ENCODE measurements around the gene NHERF1. TPM values are rescaled to one million over a fixed set of nuclear protein-coding genes. Genes with fewer than 3 reads are reported as not detected.
A peak's percentile ranks its signal among the peaks of the same experiment; 100 is the strongest.

The NHERF1 gene
- total and polyA plus RNA-seq, 2 donors (not counting 3 experiments of a cell fraction or from before 2014, with no cell fraction given) = 24.4 to 26.9 TPM

- Histone ChIP-seq H3K9ac (replicated peaks; ENCODE audit: extremely low read depth, insufficient read depth, low read length) (no peak overlapping the region), H3K9me1 (replicated peaks; ENCODE audit: control insufficient read depth, extremely low read depth, insufficient read depth, low read length) (no peaks in the 10 kb centered on the region), H3K4me1 (ENCODE audit: control insufficient read depth, extremely low read depth, insufficient read depth, low read length) (no peaks in the 10 kb centered on the region), H3K4me2 (ENCODE audit: insufficient read depth, low read length) (no peak overlapping the region), H3K27me3 (ENCODE audit: control insufficient read depth in 2 of 2, insufficient read depth in 2 of 2, low read length in 2 of 2) (no peaks in the 10 kb centered on the region), H3K9me3 (replicated peaks; ENCODE audit: control insufficient read depth, insufficient read depth, low read length) (no peaks in the 10 kb centered on the region), H3K4me3 (replicated peaks in 1 of 3; ENCODE audit: insufficient read depth in 1 of 3, low read depth in 1 of 3, low read length in 3 of 3) (no peak overlapping the region), H4K20me1 (replicated peaks; ENCODE audit: control insufficient read depth, extremely low read depth, insufficient read depth, low read length) (no peaks in the 10 kb centered on the region), H3K27ac (ENCODE audit: insufficient read depth, low read depth, low read length) (no peak overlapping the region), H2AFZ (ENCODE audit: low read depth, low read length) (no peak overlapping the region), H3K36me3 (ENCODE audit: control insufficient read depth in 2 of 2, extremely low read depth in 1 of 2, insufficient read depth in 2 of 2, low read length in 2 of 2) (peaks cover 3 to 29% of the 10 kb centered on the region in 2 experiments), H3K79me2 (ENCODE audit: control insufficient read depth, insufficient read depth, low read length) (no peaks in the 10 kb centered on the region)
- BruUV-seq (replicated peaks) = no TSS peak
- no peak for FAIRE-seq
- TF ChIP-seq POLR2AphosphoS5 (IDR thresholded peaks at IDR 0.05; ENCODE audit: insufficient read depth, low read depth, low read length) (peak; percentile 12), MYC (IDR thresholded peaks at IDR 0.05; ENCODE audit: low read depth, low read length) (no peak), FOS (IDR thresholded peaks at IDR 0.05; ENCODE audit: borderline replicate concordance, insufficient read depth, low read length) (no peak), POLR2A (IDR thresholded peaks at IDR 0.05; ENCODE audit: low read depth, low read length) (peak; percentile 24), CTCF (IDR thresholded peaks at IDR 0.05; ENCODE audit: extremely low read depth in 1 of 2, insufficient read depth in 1 of 2, low read depth in 1 of 2, low read length in 2 of 2) (no peak)
- dilution Hi-C loops (cut with MboI; ENCODE audit: extremely low pct_ligation_motif_present, low sequenced_read_pairs) (no loop called here), intact Hi-C loops (cut with micrococcal nuclease) (no loop called here)
- ChIA-PET POLR2A (no interaction called here), CTCF (no interaction called here)
- DNase-seq (ENCODE audit: low read depth, low spot score) = no peak
These were observed 19.8 kb downstream of the NHERF1 start for GRCh38 chr17:74768069-74768762.

- Histone ChIP-seq H3K9me3 (replicated peaks; ENCODE audit: control insufficient read depth, insufficient read depth, low read length) (no peaks in the 10 kb centered on the region), H3K4me1 (ENCODE audit: control insufficient read depth, extremely low read depth, insufficient read depth, low read length) (no peaks in the 10 kb centered on the region), H3K9me1 (replicated peaks; ENCODE audit: control insufficient read depth, extremely low read depth, insufficient read depth, low read length) (no peaks in the 10 kb centered on the region), H3K27ac (ENCODE audit: insufficient read depth, low read depth, low read length) (no peak overlapping the region), H3K27me3 (ENCODE audit: control insufficient read depth in 2 of 2, insufficient read depth in 2 of 2, low read length in 2 of 2) (no peaks in the 10 kb centered on the region), H3K4me2 (ENCODE audit: insufficient read depth, low read length) (no peak overlapping the region), H4K20me1 (replicated peaks; ENCODE audit: control insufficient read depth, extremely low read depth, insufficient read depth, low read length) (no peaks in the 10 kb centered on the region), H3K4me3 (replicated peaks in 1 of 3; ENCODE audit: insufficient read depth in 1 of 3, low read depth in 1 of 3, low read length in 3 of 3) (no peak overlapping the region), H2AFZ (ENCODE audit: low read depth, low read length) (no peak overlapping the region), H3K79me2 (ENCODE audit: control insufficient read depth, insufficient read depth, low read length) (no peaks in the 10 kb centered on the region), H3K9ac (replicated peaks; ENCODE audit: extremely low read depth, insufficient read depth, low read length) (no peak overlapping the region), H3K36me3 (ENCODE audit: control insufficient read depth in 2 of 2, extremely low read depth in 1 of 2, insufficient read depth in 2 of 2, low read length in 2 of 2) (peaks cover 3 to 32% of the 10 kb centered on the region in 2 experiments)
- POLR2A ChIA-PET = no interaction called here
- intact Hi-C loops (cut with micrococcal nuclease) = no loop called here
- DNase-seq (ENCODE audit: low read depth, low spot score) (no peak), FAIRE-seq (no peak)
- peak; percentile 28 for TF ChIP-seq POLR2AphosphoS5 (IDR thresholded peaks at IDR 0.05; ENCODE audit: insufficient read depth, low read depth, low read length)
- TF ChIP-seq MAX (IDR thresholded peaks at IDR 0.05; ENCODE audit: insufficient read depth, insufficient read length) = no peak
- TF ChIP-seq POLR2A (IDR thresholded peaks at IDR 0.05; ENCODE audit: low read depth, low read length) = no peak
- CTCF ChIA-PET = interaction anchor here (1.2 to 4.1 kb wide), 4 partner anchors 19 to 112 kb away, joined by 4 to 84 read pairs (median 18); no protein-coding TSS in a partner anchor
- TSS peak; percentile 62 for BruUV-seq (replicated peaks)
- dilution Hi-C loops (cut with MboI; ENCODE audit: extremely low pct_ligation_motif_present, low sequenced_read_pairs) = no loop called here
These were observed 20.3 kb downstream of the NHERF1 start for GRCh38 chr17:74768763-74769114.
